Naive thymus-derived CD4-positive, alpha-beta T cell (primary cell): Measurements from ENCODE around the gene NNT. TPM values are rescaled to one million over a fixed set of nuclear protein-coding genes. Genes with fewer than 3 reads are reported as not detected.

Experiments
- ATAC-seq: fragments of 150-1000 bp; cut with Tn5 transposase; 2 replicates; pipeline ENCODE4 v1.10.0; 2021; ENCODE audit warnings: mild to moderate bottlenecking, moderate library complexity
- CTCF ChIA-PET: fragments of 350-600 bp; sonication (Branson Sonifier 250); formaldehyde crosslinking; loops from one replicate; lab custom pipeline; 2021; ENCODE audit warnings: antibody characterized with exemption; lab: Charles Lee
- POLR2A ChIA-PET: fragments of 350-600 bp; sonication (Branson Sonifier 250); formaldehyde crosslinking; loops from one replicate; lab custom pipeline; 2021; ENCODE audit warnings: antibody characterized with exemption, inconsistent platforms; lab: Charles Lee
- DNase-seq, 9 donors: peaks; one replicate each; pipeline versions ENCODE4 v3.0.0 to v3.0.0-alpha.2; 2020 to 2022; ENCODE audit warnings: mixed read lengths in 1 of 9
- H3K27ac ChIP-seq: one replicate; pipeline ENCODE4 v1.7.0; 2013; ENCODE audit warnings: mild to moderate bottlenecking, low read depth, low read length, moderate library complexity
- H3K27me3 ChIP-seq, 2 donors: one replicate each; pipeline ENCODE4 v1.7.0; 2013; ENCODE audit warnings: low read length in 2 of 2, mild to moderate bottlenecking in 2 of 2, moderate library complexity in 2 of 2; ENCODE audit not compliant: control insufficient read depth in 2 of 2, insufficient read depth in 2 of 2
- H3K36me3 ChIP-seq, 3 experiments: 1 replicate in 2 of 3; 2 replicates in 1 of 3; pipeline ENCODE4 v1.7.0; 2013; ENCODE audit warnings: low read length in 3 of 3, mild to moderate bottlenecking in 3 of 3, moderate library complexity in 1 of 3; ENCODE audit not compliant: insufficient read depth in 3 of 3, control insufficient read depth in 2 of 3
- H3K4me1 ChIP-seq, 2 donors: one replicate each; pipeline ENCODE4 v1.7.0; 2013; ENCODE audit warnings: low read length in 2 of 2, mild to moderate bottlenecking in 2 of 2, moderate library complexity in 1 of 2; ENCODE audit not compliant: control insufficient read depth in 2 of 2, insufficient read depth in 2 of 2
- H3K4me3 ChIP-seq: 2 replicates; pipeline ENCODE4 v1.7.0; 2013; ENCODE audit warnings: mild to moderate bottlenecking, low read length
- H3K9me3 ChIP-seq, 3 experiments: 1 replicate in 2 of 3; 2 replicates in 1 of 3; pipeline ENCODE4 v1.7.0; 2013; ENCODE audit warnings: low read length in 3 of 3; ENCODE audit not compliant: control insufficient read depth in 2 of 3
- H3K27ac Mint-ChIP-seq, 9 donors: one replicate each; pipeline ENCODE4 v1.8.0; 2020 to 2022; ENCODE audit warnings: mixed read lengths in 9 of 9, mild to moderate bottlenecking in 8 of 9, moderate library complexity in 5 of 9, inconsistent platforms in 2 of 9
- H3K27me3 Mint-ChIP-seq, 5 donors: one replicate each; pipeline ENCODE4 v1.8.0; 2021 to 2022; ENCODE audit warnings: mixed read lengths in 5 of 5, mild to moderate bottlenecking in 1 of 5
- H3K36me3 Mint-ChIP-seq, 5 donors: one replicate each; pipeline ENCODE4 v1.8.0; 2020 to 2022; ENCODE audit warnings: mixed read lengths in 5 of 5, mild to moderate bottlenecking in 3 of 5, inconsistent platforms in 1 of 5
- H3K4me1 Mint-ChIP-seq, 7 donors: one replicate each; pipeline ENCODE4 v1.8.0; 2020 to 2022; ENCODE audit warnings: mixed read lengths in 7 of 7, mild to moderate bottlenecking in 3 of 7, inconsistent platforms in 1 of 7
- H3K4me3 Mint-ChIP-seq, 10 donors: one replicate each; pipeline ENCODE4 v1.8.0; 2020 to 2022; ENCODE audit warnings: mild to moderate bottlenecking in 10 of 10, mixed read lengths in 10 of 10, moderate library complexity in 6 of 10, inconsistent platforms in 2 of 10
- H3K9me3 Mint-ChIP-seq, 11 donors: one replicate each; pipeline ENCODE4 v1.8.0; 2020 to 2022; ENCODE audit warnings: mixed read lengths in 11 of 11, mild to moderate bottlenecking in 4 of 11, inconsistent platforms in 1 of 11, moderate library complexity in 1 of 11
- intact Hi-C, 2 donors: fragments of 100-400 bp; cut with micrococcal nuclease; formaldehyde crosslinking; loops; one replicate each; pipeline ENCODE4 v1.15.1; 2023
- polyA plus RNA-seq, 2 donors: library from polyadenylated mRNA; unstranded; fragments of 300-500 nt; fragmentation: Illumina TruSeq; gene quantifications; one replicate each; pipeline ENCODE4 v1.2.3, GENCODE V29; 2021
- total RNA-seq, 6 experiments: library from RNA in 5 of 6; stranded (reverse) in 5 of 6; gene quantifications; 1 replicate in 5 of 6; 2 replicates in 1 of 6; pipeline ENCODE4 v1.2.3 and lab custom pipeline; 2021 to 2026

NNT gene
- total and polyA plus RNA-seq, 7 experiments from 2014 or later = 42.5 to 73.5 (median 48.8) TPM

GRCh38 chr5:43685252-43685950, 82.4 kb downstream of the NNT start:
- Mint-ChIP-seq H3K27ac (no peak overlapping the region), H3K4me3 (no peak overlapping the region), H3K36me3 (peaks cover 21 to 79% (median 58%) of the 10 kb centered on the region in 5 donors), H3K4me1 (peaks cover 0 to 21% (median 8%) of the 10 kb centered on the region in 7 donors), H3K27me3 (no peaks in the 10 kb centered on the region), H3K9me3 (peaks cover 0 to 11% (median 4%) of the 10 kb centered on the region in 11 donors)
- ChIA-PET POLR2A (no interaction called here), CTCF (interaction anchor here (0.7 kb wide), 1 partner anchor 1641 kb away, joined by 3 read pairs; no protein-coding TSS in a partner anchor)
- H3K36me3 ChIP-seq = peaks cover 0 to 9% (median 0%) of the 10 kb centered on the region in 3 experiments
- ATAC-seq (no peak), DNase-seq (no peak)
- intact Hi-C loops = no loop called here
- H3K9me3 ChIP-seq = no peaks in the 10 kb centered on the region
- no peaks in the 10 kb centered on the region for H3K4me1 ChIP-seq
- no peak overlapping the region for H3K4me3 ChIP-seq
- no peaks in the 10 kb centered on the region for H3K27me3 ChIP-seq
- H3K27ac ChIP-seq = no peak overlapping the region

GRCh38 chr5:43687275-43687674, 84.3 kb downstream of the NNT start:
- no peaks in the 10 kb centered on the region for H3K27me3 Mint-ChIP-seq
- DNase-seq (no peak), ATAC-seq (no peak)
- ChIA-PET POLR2A (no interaction called here), CTCF (no interaction called here)
- H3K9me3 ChIP-seq = no peaks in the 10 kb centered on the region
- H3K9me3 Mint-ChIP-seq = peaks cover 0 to 12% (median 4%) of the 10 kb centered on the region in 11 donors
- no peak overlapping the region for H3K4me3 Mint-ChIP-seq
- H3K4me1 ChIP-seq = no peaks in the 10 kb centered on the region
- H3K4me1 Mint-ChIP-seq = peaks cover 0 to 21% (median 6%) of the 10 kb centered on the region in 7 donors
- H3K4me3 ChIP-seq = no peak overlapping the region
- peaks cover 0 to 7% (median 0%) of the 10 kb centered on the region in 3 experiments for H3K36me3 ChIP-seq
- H3K27me3 ChIP-seq = no peaks in the 10 kb centered on the region
- peaks cover 16 to 85% (median 65%) of the 10 kb centered on the region in 5 donors for H3K36me3 Mint-ChIP-seq
- intact Hi-C loops = no loop called here
- H3K27ac Mint-ChIP-seq = no peak overlapping the region
- no peak overlapping the region for H3K27ac ChIP-seq

DNA sequence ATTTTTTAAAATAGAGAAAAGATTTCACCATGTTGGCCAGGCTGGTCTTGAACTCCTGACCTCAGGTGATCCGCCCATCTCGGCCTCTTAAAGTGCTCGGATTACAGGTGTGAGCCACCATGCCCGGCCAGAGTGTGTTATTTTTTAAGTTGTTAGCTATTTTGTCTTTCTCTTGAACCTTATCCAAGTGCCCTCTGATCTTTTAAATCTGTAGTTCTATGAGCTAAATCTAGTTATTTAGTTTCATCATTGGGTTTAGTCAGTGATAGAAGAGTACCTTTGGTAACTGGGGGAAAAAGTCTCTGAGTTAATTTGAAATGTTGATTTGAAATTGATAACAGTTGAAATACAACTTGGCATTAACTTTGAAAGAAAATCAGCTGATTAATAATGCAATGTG, 88.3 kb downstream of the NNT start:
- ChIA-PET POLR2A (no interaction called here), CTCF (interaction anchor here (0.7 kb wide), 1 partner anchor 1176 kb away, joined by 4 read pairs; no protein-coding TSS in a partner anchor)
- Mint-ChIP-seq H3K4me3 (no peak overlapping the region), H3K36me3 (peaks cover 41 to 89% (median 84%) of the 10 kb centered on the region in 5 donors), H3K4me1 (peaks cover 0 to 29% (median 21%) of the 10 kb centered on the region in 7 donors), H3K27ac (no peak overlapping the region), H3K27me3 (no peaks in the 10 kb centered on the region), H3K9me3 (peaks cover 4 to 29% (median 20%) of the 10 kb centered on the region in 11 donors)
- DNase-seq (no peak), ATAC-seq (no peak)
- H3K27me3 ChIP-seq = no peaks in the 10 kb centered on the region
- H3K27ac ChIP-seq = no peak overlapping the region
- peaks cover 0 to 17% (median 0%) of the 10 kb centered on the region in 3 experiments for H3K36me3 ChIP-seq
- no peak overlapping the region for H3K4me3 ChIP-seq
- no peaks in the 10 kb centered on the region for H3K4me1 ChIP-seq
- intact Hi-C loops = no loop called here
- no peaks in the 10 kb centered on the region for H3K9me3 ChIP-seq

GRCh38 chr5:43691893-43692292, 88.9 kb downstream of the NNT start:
- ChIA-PET CTCF (no interaction called here), POLR2A (interaction anchor here (0.6 kb wide), 1 partner anchor 47 kb away, joined by 4 read pairs; no protein-coding TSS in a partner anchor)
- Histone ChIP-seq H3K36me3 (peaks cover 0 to 17% (median 0%) of the 10 kb centered on the region in 3 experiments), H3K4me3 (no peak overlapping the region), H3K27ac (no peak overlapping the region), H3K4me1 (no peaks in the 10 kb centered on the region), H3K9me3 (no peaks in the 10 kb centered on the region), H3K27me3 (no peaks in the 10 kb centered on the region)
- peaks cover 41 to 93% (median 83%) of the 10 kb centered on the region in 5 donors for H3K36me3 Mint-ChIP-seq
- H3K27me3 Mint-ChIP-seq = no peaks in the 10 kb centered on the region
- DNase-seq (no peak), ATAC-seq (no peak)
- H3K9me3 Mint-ChIP-seq = peaks cover 4 to 29% (median 21%) of the 10 kb centered on the region in 11 donors
- H3K4me1 Mint-ChIP-seq = peaks cover 0 to 28% (median 21%) of the 10 kb centered on the region in 7 donors
- intact Hi-C loops = no loop called here
- H3K27ac Mint-ChIP-seq = no peak overlapping the region
- no peak overlapping the region for H3K4me3 Mint-ChIP-seq

DNA sequence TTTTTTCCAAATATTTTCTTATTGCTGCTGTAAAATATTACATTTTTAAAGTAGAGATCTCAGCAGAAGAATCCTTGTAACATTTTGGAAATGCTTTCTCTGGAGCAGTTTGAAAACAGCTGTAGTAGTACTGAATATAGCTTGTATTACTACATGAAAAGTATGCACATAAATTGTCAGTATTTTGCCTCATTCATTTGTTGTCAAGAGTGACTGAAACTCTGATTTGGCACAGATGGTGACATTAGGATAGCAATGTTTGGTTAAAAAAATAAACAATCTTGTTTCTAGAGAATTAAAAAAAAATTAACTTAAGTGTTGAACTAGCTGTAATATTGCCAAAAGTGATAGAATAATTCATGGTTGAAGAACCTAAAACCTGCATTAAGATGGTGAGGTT, 90.4 kb downstream of the NNT start:
- ATAC-seq = no peak
- CTCF ChIA-PET = no interaction called here

GRCh38 chr5:43694027-43694426, 91.0 kb downstream of the NNT start:
- ATAC-seq (no peak), DNase-seq (no peak)
- Mint-ChIP-seq H3K27ac (no peak overlapping the region), H3K4me1 (peaks cover 0 to 24% (median 20%) of the 10 kb centered on the region in 7 donors), H3K4me3 (no peak overlapping the region), H3K36me3 (peaks cover 40 to 88% (median 76%) of the 10 kb centered on the region in 5 donors), H3K27me3 (no peaks in the 10 kb centered on the region), H3K9me3 (peaks cover 0 to 34% (median 17%) of the 10 kb centered on the region in 11 donors)
- no peak overlapping the region for H3K27ac ChIP-seq
- H3K4me3 ChIP-seq = no peak overlapping the region
- H3K9me3 ChIP-seq = no peaks in the 10 kb centered on the region
- intact Hi-C loops = no loop called here
- no peaks in the 10 kb centered on the region for H3K4me1 ChIP-seq
- ChIA-PET CTCF (no interaction called here), POLR2A (no interaction called here)
- no peaks in the 10 kb centered on the region for H3K27me3 ChIP-seq
- H3K36me3 ChIP-seq = peaks cover 0 to 17% (median 0%) of the 10 kb centered on the region in 3 experiments

More for the DNA sequence above, 90.4 kb downstream of the NNT start:
- H3K27ac ChIP-seq = no peak overlapping the region
- no peak overlapping the region for H3K4me3 Mint-ChIP-seq
- no peaks in the 10 kb centered on the region for H3K27me3 ChIP-seq
- peaks cover 4 to 34% (median 17%) of the 10 kb centered on the region in 11 donors for H3K9me3 Mint-ChIP-seq
- DNase-seq = no peak
- no peaks in the 10 kb centered on the region for H3K4me1 ChIP-seq
- H3K4me3 ChIP-seq = no peak overlapping the region
- H3K9me3 ChIP-seq = no peaks in the 10 kb centered on the region
- POLR2A ChIA-PET = no interaction called here
- H3K27ac Mint-ChIP-seq = no peak overlapping the region
- H3K36me3 Mint-ChIP-seq = peaks cover 42 to 91% (median 81%) of the 10 kb centered on the region in 5 donors
- intact Hi-C loops = no loop called here
- no peaks in the 10 kb centered on the region for H3K27me3 Mint-ChIP-seq
- peaks cover 0 to 17% (median 0%) of the 10 kb centered on the region in 3 experiments for H3K36me3 ChIP-seq
- peaks cover 0 to 24% (median 20%) of the 10 kb centered on the region in 7 donors for H3K4me1 Mint-ChIP-seq
